ENCODE results near the gene PSMB7. TPM values are rescaled to one million over a fixed set of nuclear protein-coding genes. Genes with fewer than 3 reads are reported as not detected.

Gene PSMB7
- total RNA-seq, 1 donor from 2014 or later: 183 TPM

DNA sequence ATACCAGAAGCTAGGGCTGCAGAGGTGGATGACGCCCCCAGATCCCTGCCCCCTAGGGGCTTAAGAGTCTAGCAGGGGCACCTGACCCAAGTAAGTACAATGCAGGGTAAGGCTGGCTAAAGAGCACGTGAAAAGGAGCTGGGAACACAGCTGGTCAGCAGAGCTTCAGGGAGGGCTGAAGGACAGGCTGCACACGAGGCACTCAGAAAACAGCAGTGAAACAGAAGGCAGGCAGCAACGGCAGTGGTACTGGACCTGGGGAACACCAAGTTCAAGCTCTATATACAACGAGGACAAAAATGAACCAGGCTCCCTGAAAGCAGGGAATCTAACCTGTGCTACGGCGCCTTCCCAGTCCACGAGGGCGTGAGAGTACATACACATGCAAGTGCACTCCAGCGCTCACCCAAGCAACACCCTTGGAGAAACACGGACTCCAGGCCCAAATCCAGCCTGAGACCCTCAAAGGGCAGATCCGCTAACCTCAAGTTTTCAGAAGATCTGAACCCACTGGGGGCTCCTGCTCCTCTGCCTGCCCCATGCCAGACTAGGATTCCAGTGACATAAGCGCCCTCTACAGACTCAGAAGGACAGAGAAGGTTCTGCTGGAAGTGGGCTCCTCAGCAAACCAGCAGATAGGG is 57.4 kb downstream of the PSMB7 start:
- peak overlapping the region; percentile 69 for H3K27ac Mint-ChIP-seq (ENCODE audit: unreplicated experiment)
- H3K4me1 ChIP-seq (ENCODE audit: insufficient read depth, low read length): peaks cover 3% of the 10 kb centered on the region
- H3K36me3 ChIP-seq (ENCODE audit: insufficient read depth, low read length): peaks cover 11% of the 10 kb centered on the region
- H3K4me3 Mint-ChIP-seq (ENCODE audit: unreplicated experiment): no peak overlapping the region
- H3K27ac ChIP-seq (ENCODE audit: low read depth, low read length): no peak overlapping the region
- peaks cover 19% of the 10 kb centered on the region for H3K4me1 Mint-ChIP-seq (ENCODE audit: low read depth, unreplicated experiment)
- FAIRE-seq (no peak), DNase-seq (ENCODE audit: low read depth) (no peak)
- H3K9ac ChIP-seq (ENCODE audit: low read length): no peak overlapping the region
- peaks cover 98% of the 10 kb centered on the region for H4K20me1 ChIP-seq (ENCODE audit: insufficient read depth, low read length)
- no peak overlapping the region for H2AFZ ChIP-seq (ENCODE audit: low read depth, low read length)
- TF ChIP-seq, protein P1, sequence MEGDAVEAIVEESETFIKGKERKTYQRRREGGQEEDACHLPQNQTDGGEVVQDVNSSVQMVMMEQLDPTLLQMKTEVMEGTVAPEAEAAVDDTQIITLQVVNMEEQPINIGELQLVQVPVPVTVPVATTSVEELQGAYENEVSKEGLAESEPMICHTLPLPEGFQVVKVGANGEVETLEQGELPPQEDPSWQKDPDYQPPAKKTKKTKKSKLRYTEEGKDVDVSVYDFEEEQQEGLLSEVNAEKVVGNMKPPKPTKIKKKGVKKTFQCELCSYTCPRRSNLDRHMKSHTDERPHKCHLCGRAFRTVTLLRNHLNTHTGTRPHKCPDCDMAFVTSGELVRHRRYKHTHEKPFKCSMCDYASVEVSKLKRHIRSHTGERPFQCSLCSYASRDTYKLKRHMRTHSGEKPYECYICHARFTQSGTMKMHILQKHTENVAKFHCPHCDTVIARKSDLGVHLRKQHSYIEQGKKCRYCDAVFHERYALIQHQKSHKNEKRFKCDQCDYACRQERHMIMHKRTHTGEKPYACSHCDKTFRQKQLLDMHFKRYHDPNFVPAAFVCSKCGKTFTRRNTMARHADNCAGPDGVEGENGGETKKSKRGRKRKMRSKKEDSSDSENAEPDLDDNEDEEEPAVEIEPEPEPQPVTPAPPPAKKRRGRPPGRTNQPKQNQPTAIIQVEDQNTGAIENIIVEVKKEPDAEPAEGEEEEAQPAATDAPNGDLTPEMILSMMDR (IDR thresholded peaks at IDR 0.05; ENCODE audit: insufficient read depth, low read depth, low read length): peak; percentile 12
- no peak for TF ChIP-seq EZH2 (IDR thresholded peaks at IDR 0.05; ENCODE audit: insufficient read depth, low read length)
- H3K4me2 ChIP-seq (ENCODE audit: low read length): no peak overlapping the region
- peaks cover 8% of the 10 kb centered on the region for H3K36me3 Mint-ChIP-seq (ENCODE audit: low read depth, unreplicated experiment)
- no peaks in the 10 kb centered on the region for H3K27me3 ChIP-seq (ENCODE audit: insufficient read depth, low read length)
- no peak overlapping the region for H3K4me3 ChIP-seq (ENCODE audit: insufficient read depth, low read depth, low read length)
- no peaks in the 10 kb centered on the region for H3K27me3 Mint-ChIP-seq (ENCODE audit: low read depth, unreplicated experiment)
- H3K79me2 ChIP-seq (ENCODE audit: insufficient read depth, low read length): peaks cover 97% of the 10 kb centered on the region
- H3K9me3 Mint-ChIP-seq (ENCODE audit: unreplicated experiment): no peaks in the 10 kb centered on the region
- no peaks in the 10 kb centered on the region for H3K9me3 ChIP-seq (ENCODE audit: insufficient read depth, low read depth, low read length)

DNA sequence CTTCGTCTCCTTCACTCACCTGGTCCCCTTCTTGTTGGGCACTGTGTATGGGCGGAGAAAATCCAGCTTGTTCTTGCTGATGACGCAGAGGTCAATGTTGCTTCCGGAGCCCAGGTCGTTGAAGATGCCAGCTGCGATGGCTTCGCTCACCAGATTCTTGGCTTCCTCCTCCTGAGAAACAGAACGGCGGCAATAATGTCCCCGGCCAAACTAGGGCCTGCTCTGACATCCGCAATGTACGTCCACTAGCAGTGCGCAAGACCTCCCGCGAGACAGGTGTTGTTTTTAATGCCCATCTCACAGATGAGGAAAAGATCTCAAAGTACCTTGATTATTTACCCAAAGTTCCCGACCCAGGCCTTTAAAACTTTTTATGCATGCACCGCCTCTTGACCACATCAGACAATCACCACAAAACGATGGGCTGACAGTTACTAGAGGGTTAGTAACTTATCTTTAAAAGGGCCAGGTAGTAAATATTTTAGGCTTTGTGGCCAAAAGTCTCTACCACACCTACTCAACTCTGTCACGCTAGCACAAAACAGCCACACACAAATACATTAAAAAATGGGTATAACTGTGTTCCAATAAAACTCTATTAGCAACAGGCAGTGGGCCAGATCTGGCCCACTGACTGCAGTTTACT is 58.4 kb downstream of the PSMB7 start:
- FAIRE-seq (no peak), DNase-seq (ENCODE audit: low read depth) (no peak)
- Histone ChIP-seq H3K4me2 (ENCODE audit: low read length) (no peak overlapping the region), H2AFZ (ENCODE audit: low read depth, low read length) (no peak overlapping the region), H4K20me1 (ENCODE audit: insufficient read depth, low read length) (peaks cover 99% of the 10 kb centered on the region), H3K4me3 (ENCODE audit: insufficient read depth, low read depth, low read length) (no peak overlapping the region), H3K9me3 (ENCODE audit: insufficient read depth, low read depth, low read length) (no peaks in the 10 kb centered on the region), H3K9ac (ENCODE audit: low read length) (no peak overlapping the region), H3K27me3 (ENCODE audit: insufficient read depth, low read length) (no peaks in the 10 kb centered on the region), H3K4me1 (ENCODE audit: insufficient read depth, low read length) (no peaks in the 10 kb centered on the region), H3K27ac (ENCODE audit: low read depth, low read length) (no peak overlapping the region), H3K79me2 (ENCODE audit: insufficient read depth, low read length) (peaks cover 87% of the 10 kb centered on the region), H3K36me3 (ENCODE audit: insufficient read depth, low read length) (peaks cover 21% of the 10 kb centered on the region)
- Mint-ChIP-seq H3K9me3 (ENCODE audit: unreplicated experiment) (no peaks in the 10 kb centered on the region), H3K4me1 (ENCODE audit: low read depth, unreplicated experiment) (peaks cover 17% of the 10 kb centered on the region), H3K27ac (ENCODE audit: unreplicated experiment) (no peak overlapping the region), H3K36me3 (ENCODE audit: low read depth, unreplicated experiment) (peaks cover 11% of the 10 kb centered on the region), H3K27me3 (ENCODE audit: low read depth, unreplicated experiment) (no peaks in the 10 kb centered on the region), H3K4me3 (ENCODE audit: unreplicated experiment) (no peak overlapping the region)
- TF ChIP-seq EZH2 (IDR thresholded peaks at IDR 0.05; ENCODE audit: insufficient read depth, low read length): no peak
- TF ChIP-seq, protein P1 (IDR thresholded peaks at IDR 0.05; ENCODE audit: insufficient read depth, low read depth, low read length): no peak
